ENCODE results near the gene NLRC3. TPM values are rescaled to one million over a fixed set of nuclear protein-coding genes. Genes with fewer than 3 reads are reported as not detected.
A peak's percentile ranks its signal among the peaks of the same experiment; 100 is the strongest.

NLRC3 gene
- total RNA-seq, 4 donors from 2014 or later: 0.65 to 4.1 (median 1.1) TPM

DNA sequence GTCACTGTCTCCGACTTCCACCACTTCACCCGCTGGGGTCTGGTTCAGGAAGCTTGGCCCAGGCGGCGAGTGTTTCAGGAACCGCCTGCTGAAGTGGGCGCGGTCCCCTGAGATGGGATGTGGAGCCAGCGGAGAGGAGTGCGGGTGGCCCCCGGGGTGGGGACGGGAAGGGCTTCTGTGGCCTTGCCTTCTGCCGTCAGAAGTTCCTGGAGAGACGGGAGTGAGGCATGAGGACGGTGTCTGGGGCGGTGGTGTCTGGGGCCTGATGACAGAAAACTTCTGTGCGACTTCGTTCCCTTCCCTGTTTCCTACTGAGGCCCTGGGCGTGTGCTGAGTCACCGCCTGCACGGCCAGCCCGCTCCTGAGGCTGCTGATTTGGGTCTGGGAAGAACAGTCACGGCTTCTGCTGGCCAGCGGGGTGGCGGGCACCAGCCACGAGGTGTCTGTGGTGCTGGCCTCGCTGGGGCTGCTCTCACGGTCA lies 12.3 kb upstream of the NLRC3 start:
- DNase-seq (ENCODE audit: low spot score): no peak
- TF ChIP-seq CTCF (IDR thresholded peaks at IDR 0.05): no peak
- peak; percentile 49 for ATAC-seq (ENCODE audit: low FRiP score)

- ATAC-seq (ENCODE audit: low FRiP score): no peak
- TF ChIP-seq CTCF (IDR thresholded peaks at IDR 0.05): no peak
- no peak for DNase-seq (ENCODE audit: low spot score)
These were observed 11.8 kb upstream of the NLRC3 start for GRCh38 chr16:3589001-3589400.

GRCh38 chr16:3587547-3588110 lies 10.4 kb upstream of the NLRC3 start:
- DNase-seq (ENCODE audit: low spot score) (no peak), ATAC-seq (ENCODE audit: low FRiP score) (no peak)
- no peak for TF ChIP-seq CTCF (IDR thresholded peaks at IDR 0.05)

DNA sequence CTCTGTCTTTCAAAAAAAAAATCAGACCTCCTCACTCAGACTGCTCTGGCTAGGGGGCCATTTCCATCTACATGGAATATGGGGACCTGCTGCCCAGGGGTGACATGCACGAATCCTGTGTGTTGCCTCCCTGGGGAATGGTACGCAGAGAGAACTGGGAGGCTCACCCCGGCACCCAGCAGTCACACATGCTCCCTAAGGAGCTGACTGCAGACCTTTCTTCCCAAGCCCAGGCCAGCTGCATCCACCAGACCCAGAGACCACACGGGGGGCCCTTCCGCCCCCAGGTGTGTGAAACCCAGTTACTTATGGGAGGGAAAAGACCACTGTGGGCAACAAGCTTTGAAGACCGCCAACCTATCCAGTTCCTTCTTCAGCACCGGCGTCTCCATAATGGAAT lies 7.2 kb upstream of the NLRC3 start:
- DNase-seq (ENCODE audit: low spot score): no peak
- no peak for TF ChIP-seq CTCF (IDR thresholded peaks at IDR 0.05)
- no peak for ATAC-seq (ENCODE audit: low FRiP score)

- DNase-seq (ENCODE audit: low spot score): no peak
- ATAC-seq (ENCODE audit: low FRiP score): no peak
- no peak for TF ChIP-seq CTCF (IDR thresholded peaks at IDR 0.05)
These were observed 6.3 kb upstream of the NLRC3 start for GRCh38 chr16:3583303-3584038.

DNA sequence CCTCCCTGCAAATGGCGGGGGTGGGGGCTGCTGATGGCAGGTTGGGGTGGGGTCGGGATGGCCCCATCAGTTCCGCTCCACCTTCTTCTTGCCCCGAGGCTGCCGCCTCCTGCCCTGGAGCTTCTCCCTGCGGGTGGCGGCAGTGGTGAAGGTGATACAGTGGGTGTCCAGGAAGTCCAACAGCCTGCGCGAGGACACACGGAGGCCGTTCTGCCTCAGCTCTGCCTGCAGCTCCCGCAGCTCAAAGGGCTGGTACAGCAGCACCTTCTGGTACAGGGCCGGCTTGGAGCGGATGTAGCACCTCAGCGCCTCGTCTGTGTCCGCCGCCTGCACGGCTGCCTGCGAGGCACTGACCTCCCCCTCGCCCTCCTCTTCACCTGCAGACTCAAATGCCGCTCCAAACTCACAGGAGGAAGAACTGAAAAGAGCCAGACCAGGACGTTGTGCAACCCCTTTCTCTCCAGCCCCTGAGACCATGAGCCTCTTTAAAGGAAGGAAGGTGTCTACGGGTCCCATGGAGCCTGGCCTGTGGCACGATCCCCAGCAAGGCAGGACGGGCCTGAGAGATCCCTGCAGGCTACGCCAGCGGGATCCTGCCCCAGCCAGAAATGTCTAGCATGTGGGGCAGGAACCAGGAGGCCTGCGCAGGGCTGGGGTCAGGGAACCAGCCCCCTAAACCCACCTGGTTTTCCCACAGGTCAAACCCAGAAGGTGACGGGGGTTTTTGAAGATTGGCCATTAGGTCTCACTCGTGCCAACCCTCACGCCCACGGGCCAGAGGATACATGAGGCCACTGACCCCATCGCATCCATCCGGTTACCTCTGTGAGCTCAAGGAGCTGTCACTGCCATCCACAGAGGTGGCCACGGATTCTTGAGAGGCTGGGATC lies 5.3 kb upstream of the NLRC3 start:
- ATAC-seq (ENCODE audit: low FRiP score) (no peak), DNase-seq (ENCODE audit: low spot score) (no peak)
- TF ChIP-seq CTCF (IDR thresholded peaks at IDR 0.05): no peak
